ENCODE measurements around the gene SRRT.
"Not testable (repeated sequence)": the region's sequence is repeated elsewhere in the genome, so short reads cannot be mapped to it uniquely, and the experiment has no call there.

The SRRT gene

GRCh38 chr7:100874577-100875355, at the start of gene SRRT:
Gene SRRT (plus strand): TSS chr7:100875103. CDS start chr7:100875591, 488 bp downstream.
- peak; percentile 94 to 96 for DNase-seq

- no peak for DNase-seq
These were observed 49.7 kb upstream of the SRRT start for GRCh38 chr7:100825215-100825671.

DNA sequence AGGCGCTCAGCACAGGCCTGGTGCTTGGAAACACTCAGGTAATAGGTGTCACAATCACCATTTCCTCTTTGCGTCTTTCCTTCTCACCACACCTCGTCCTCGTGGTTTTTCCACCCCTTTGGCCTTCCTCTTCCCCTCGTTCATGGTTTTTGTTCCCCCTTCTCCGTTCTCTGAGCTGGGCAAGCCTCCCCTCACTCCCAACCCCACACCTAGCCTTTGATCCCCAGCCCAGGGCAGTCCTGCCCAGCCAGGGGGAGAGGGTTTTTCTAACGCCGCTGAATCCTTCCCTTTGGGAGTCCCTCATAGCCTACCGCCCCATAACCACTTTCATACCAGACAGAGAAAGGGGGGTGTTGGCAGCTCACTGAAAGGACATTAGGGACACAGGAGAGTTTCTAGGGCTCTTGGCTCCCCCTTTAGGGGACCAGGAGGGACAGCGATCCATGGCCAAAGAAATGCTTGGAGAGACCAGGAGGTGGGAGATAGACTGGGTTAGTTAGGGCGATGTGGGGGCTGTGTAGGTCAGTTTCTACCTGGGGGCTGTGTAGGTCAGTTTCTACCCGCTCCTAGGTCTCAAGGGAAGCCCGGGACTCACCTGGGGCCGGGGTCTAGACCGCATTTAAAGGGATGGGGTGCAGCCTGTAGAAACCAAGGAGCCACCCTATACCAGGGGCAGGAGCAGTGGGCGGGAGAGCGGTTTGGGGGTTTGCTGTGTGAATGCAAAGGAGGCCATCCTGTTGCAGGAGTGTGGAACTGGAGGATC, 49.0 kb upstream of the SRRT start:
- peak; percentile 36 to 47 for DNase-seq

- peak in 1 of 2 experiments; percentile 16 for DNase-seq
These were observed 48.2 kb upstream of the SRRT start for GRCh38 chr7:100826514-100827329.

DNA sequence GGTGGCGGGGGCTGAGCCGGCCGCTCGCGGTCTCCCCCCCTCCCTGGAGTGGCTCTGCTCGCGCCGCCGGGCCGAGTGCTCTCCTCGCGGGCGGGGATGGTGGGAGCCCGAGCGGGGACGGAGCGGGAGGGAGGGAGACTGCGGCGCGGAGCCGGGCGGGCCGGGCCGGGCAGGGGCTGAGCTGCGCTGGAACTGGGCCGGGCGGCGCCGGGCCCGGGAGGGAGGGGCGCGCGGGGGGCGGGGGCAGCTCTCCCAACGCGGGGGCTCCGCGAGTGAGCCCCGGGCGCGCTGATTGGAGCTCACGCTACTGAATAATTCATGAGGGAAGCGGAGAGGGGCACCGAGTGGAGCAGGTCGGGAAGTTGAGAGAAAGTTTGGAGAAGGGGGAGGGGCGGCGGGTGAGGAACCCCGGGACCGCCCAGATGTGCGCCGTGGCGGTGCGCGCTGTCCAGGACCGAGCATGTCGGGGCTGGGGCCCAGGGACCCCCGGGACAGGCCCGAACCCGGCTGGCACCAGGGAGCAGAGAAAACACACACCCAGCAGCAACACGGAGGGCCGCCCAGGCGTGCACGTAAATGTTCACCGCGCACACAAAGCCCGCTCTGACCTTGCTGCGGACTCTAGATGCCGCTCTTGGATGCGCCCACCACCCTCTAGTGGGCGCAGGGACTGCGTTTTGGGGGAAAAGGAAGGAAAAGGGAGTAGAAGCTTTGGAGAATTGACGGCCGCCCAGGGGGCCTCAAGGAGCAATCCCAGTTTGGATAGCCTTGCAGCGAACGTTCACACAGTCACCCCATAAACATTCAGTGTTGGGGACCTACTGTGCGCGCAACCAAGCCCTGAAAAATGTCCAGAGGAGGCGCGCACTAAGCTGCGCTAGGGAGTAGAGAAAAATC, 47.3 kb upstream of the SRRT start, which contains the start of gene EPHB4:
EPHB4 (minus strand) TSS at position 194 of the 897 bp plus-strand sequence. CDS start 493 bp downstream, outside the sequence.
- peak; percentile 86 for DNase-seq

GRCh38 chr7:100829150-100829716, 45.7 kb upstream of the SRRT start:
- DNase-seq, result no peak

DNA sequence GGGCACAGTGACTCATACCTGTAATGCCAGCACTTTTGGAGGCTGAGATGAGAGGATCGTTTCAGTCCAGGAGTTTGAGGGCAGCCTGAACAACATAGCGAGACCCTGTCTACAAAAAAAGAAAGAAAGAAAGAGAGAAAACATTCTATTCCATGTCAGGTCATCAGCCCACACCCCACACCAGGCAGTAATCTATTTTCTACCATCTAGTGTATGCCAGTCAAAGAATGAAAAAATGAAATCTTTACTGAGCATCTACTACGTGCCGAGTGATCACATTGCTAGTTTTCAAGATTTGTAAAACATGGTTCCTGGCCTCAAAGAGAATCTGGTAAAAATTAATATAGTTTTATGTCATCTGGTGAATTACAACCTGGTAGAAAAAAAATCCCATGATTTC, 44.5 kb upstream of the SRRT start:
- no peak for DNase-seq

DNA sequence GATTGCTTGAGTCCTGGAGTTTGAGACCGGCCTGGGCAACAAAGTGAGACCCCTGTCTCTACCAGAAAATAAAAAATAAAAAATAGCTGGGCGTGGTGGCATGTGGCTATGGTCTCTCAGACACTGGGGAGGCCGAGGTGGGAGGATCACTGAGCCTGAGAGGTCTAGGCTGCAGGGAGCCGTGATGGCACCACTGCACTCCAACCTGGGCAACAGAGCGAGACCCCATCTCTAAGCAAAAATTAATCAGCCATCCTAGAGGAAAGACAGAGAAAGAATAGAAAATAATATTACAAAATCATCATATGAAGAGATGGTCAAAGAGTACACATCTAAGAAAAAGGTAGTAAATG, 42.6 kb upstream of the SRRT start:
- DNase-seq, result no peak

- DNase-seq, result peak in 1 of 2 experiments; percentile 9
These were observed 38.7 kb upstream of the SRRT start for GRCh38 chr7:100835903-100836811.

DNA sequence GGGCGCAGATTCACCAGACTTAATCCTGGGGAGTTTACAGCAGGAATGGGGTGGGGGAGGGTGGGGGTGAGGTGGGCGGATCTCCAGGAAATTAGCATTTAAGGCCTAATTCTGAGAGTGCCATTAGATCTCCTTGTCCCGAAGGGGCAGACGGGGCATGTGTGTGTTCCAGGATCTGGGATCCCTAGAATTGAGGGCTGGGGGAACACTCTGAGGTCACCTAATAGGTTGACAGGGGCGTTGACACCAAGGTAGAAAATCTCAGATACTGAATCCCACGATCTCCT, 38.1 kb upstream of the SRRT start:
- DNase-seq, result no peak

- DNase-seq, result peak; percentile 56 to 65
These were observed 37.6 kb upstream of the SRRT start for GRCh38 chr7:100837099-100837836.

DNA sequence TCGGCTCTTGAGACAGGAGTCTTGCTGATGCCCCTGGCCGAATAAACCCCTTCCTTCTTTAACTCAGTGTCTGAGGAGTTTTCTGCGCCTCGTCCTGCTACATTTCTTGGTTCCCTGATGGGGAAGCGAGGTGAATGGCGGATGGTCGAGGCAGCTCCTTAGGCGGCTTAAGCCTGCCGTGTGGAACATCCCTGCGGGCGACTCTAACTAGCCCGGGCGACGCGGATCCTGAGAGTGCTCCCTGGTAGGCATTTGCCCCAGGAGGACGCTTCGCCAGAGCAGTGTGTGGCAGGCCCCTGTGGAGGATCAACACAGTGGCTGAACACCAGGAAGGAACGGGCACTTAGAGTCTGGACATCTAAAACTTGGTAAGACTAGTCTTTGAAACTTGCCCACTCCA, 35.5 kb upstream of the SRRT start:
- no peak for DNase-seq

DNA sequence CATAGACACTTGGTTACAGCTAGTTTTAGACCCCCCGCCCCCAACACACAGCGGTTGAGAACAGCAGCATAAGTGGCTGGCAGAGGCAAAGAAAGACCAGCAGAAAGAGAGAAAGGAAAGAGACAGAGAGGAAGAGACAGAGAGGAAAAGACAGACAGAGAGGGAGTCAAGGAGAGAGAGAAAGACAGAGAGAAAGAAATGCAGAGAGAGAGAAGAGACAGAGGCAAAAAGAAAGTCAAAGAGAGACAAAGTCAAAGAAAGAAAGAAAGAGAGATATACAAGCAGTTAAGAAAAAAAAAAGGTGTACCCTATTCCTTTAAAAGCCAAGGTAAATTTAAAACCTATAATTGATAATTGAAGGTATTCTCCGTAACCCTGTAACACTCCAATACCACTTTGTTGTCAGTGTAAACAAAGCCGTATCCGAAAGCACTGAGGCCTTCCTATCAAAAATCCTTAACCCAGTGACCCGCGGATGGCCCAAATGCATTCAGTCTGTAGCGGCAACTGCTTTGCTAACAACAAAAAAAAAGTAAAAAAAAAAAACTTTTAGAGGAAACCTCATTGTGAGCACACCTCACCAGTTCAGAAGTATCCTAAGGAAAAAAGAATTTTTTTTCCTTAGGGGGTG, 34.3 kb upstream of the SRRT start:
- DNase-seq, result no peak

GRCh38 chr7:100847360-100847759, 27.5 kb upstream of the SRRT start:
- no peak for DNase-seq

- DNase-seq, result peak; percentile 84 to 88
These were observed 22.6 kb upstream of the SRRT start, which contains the start of gene SLC12A9 for GRCh38 chr7:100852048-100852872. Gene SLC12A9 (plus strand): TSS chr7:100852713. CDS start chr7:100854198, 1,485 bp downstream.

- DNase-seq, result no peak
These were observed 20.6 kb upstream of the SRRT start for GRCh38 chr7:100854146-100854895.

- DNase-seq, result not testable (repeated sequence)
These were observed 20.0 kb upstream of the SRRT start for GRCh38 chr7:100854899-100855298.

DNA sequence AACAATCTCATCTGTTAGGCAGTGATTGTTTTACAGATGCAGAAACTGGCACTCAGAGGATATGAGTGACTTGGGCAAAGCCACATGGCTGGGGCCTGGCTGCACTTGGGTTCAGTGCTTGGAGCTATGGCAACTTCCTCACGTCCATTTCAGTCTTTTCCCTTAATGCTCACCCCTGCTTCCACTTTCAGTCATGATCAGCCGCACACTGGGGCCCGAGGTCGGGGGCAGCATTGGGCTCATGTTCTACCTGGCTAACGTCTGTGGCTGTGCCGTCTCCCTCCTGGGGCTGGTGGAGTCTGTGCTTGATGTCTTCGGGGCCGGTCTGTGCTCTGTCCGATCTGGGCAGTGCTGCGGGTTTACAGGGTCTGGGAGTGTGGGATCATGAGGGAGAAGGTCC, 19.4 kb upstream of the SRRT start:
- DNase-seq, result no peak

All from Kasumi-1 (cell line).